GM23338 (cell line): Measurements from ENCODE around the gene B3GAT3.

Source experiments
- CREB1 ChIP-seq: fragments of 250-450 bp; sonication (Bioruptor Pico); IDR thresholded peaks from 2 replicates; pipeline ENCODE4 v1.5.0; 2020; ENCODE audit warnings: low read depth, mild to moderate bottlenecking, moderate library complexity
- CTCF ChIP-seq, 2 experiments: fragments of 200-600 bp in 1 of 2; sonication (generic) in 1 of 2; conservative IDR thresholded peaks; 2 replicates each; pipeline versions ENCODE4 v1.5.1 to v1.6.1; 2016 to 2017; ENCODE audit warnings: antibody characterized with exemption in 2 of 2, low read depth in 2 of 2, mild to moderate bottlenecking in 2 of 2, moderate library complexity in 1 of 2
- EZH2phosphoT487 ChIP-seq: fragments of 200-600 bp; sonication (generic); IDR thresholded peaks from one replicate; pipeline ENCODE4 v1.8.1; 2018; ENCODE audit warnings: antibody characterized with exemption; ENCODE audit not compliant: unreplicated experiment
- JUNB ChIP-seq: IDR thresholded peaks from one replicate; pipeline ENCODE4 v1.6.1; 2016; ENCODE audit warnings: antibody characterized with exemption; ENCODE audit not compliant: unreplicated experiment
- POLR2AphosphoS5 ChIP-seq: IDR thresholded peaks from 2 replicates; pipeline ENCODE4 v1.6.1; 2016; ENCODE audit warnings: antibody characterized with exemption, low read depth
- REST ChIP-seq: IDR thresholded peaks from one replicate; pipeline ENCODE4 v1.6.1; 2018; ENCODE audit warnings: antibody characterized with exemption; ENCODE audit not compliant: unreplicated experiment
- ZNF114 ChIP-seq: fragments of 250-450 bp; sonication (Bioruptor Pico); IDR thresholded peaks from 2 replicates; pipeline ENCODE4 v1.5.0; 2020; ENCODE audit warnings: mild to moderate bottlenecking, moderate library complexity
- ZNF331 ChIP-seq: fragments of 250-450 bp; sonication (Bioruptor Pico); IDR thresholded peaks from 2 replicates; pipeline ENCODE4 v1.5.0; 2020; ENCODE audit warnings: low read depth, mild to moderate bottlenecking, moderate library complexity

- TF ChIP-seq CTCF (conservative IDR thresholded peaks at IDR 0.05; ENCODE audit: low read depth in 2 of 2) (no peak), EZH2phosphoT487 (no peak), CREB1 (no peak), ZNF331 (CRISPR knock-in tag) (no peak), POLR2AphosphoS5 (no peak), JUNB (no peak), REST (no peak), ZNF114 (CRISPR knock-in tag) (no peak)
These were observed 10.7 kb upstream of the B3GAT3 start for GRCh38 chr11:62632492-62632891.
